Neural cell (in vitro differentiated cells): ENCODE data around the gene PTPRO.

ENCODE experiments used
- EP300 ChIP-seq: fragments of 450-650 bp; conservative IDR thresholded peaks from 2 replicates; pipeline ENCODE4 v1.6.1; 2014; ENCODE audit warnings: antibody characterized with exemption, mild to moderate bottlenecking, moderate library complexity; ENCODE audit not compliant: poor library complexity, severe bottlenecking
- EZH2 ChIP-seq: fragments of 200-600, 300-800 bp; shearing (Covaris generic), sonication (generic); IDR thresholded peaks from 2 replicates; pipeline ENCODE4 v1.6.1; 2014; ENCODE audit warnings: antibody characterized with exemption, low read length, borderline replicate concordance, mild to moderate bottlenecking; ENCODE audit not compliant: insufficient read depth, poor library complexity, severe bottlenecking
- MXI1 ChIP-seq: fragments of 450-650 bp; conservative IDR thresholded peaks from 2 replicates; pipeline ENCODE4 v1.6.1; 2014; ENCODE audit warnings: antibody characterized with exemption, mild to moderate bottlenecking; ENCODE audit not compliant: poor library complexity, severe bottlenecking
- POLR2AphosphoS5 ChIP-seq: IDR thresholded peaks from 2 replicates; pipeline ENCODE4 v1.6.1; 2012
- TAF1 ChIP-seq: IDR thresholded peaks from 2 replicates; pipeline ENCODE4 v1.6.1; 2012; ENCODE audit warnings: low read depth
- TF ChIP-seq, protein P1 (sequence below): fragments of 450-650 bp; IDR thresholded peaks from 2 replicates; pipeline ENCODE4 v1.5.1; 2014; ENCODE audit warnings: antibody characterized with exemption, mild to moderate bottlenecking, moderate library complexity; ENCODE audit not compliant: poor library complexity, severe bottlenecking
- TF ChIP-seq, protein P2 (sequence below): IDR thresholded peaks from 2 replicates; pipeline ENCODE4 v1.6.1; 2012; ENCODE audit warnings: borderline replicate concordance

DNA sequence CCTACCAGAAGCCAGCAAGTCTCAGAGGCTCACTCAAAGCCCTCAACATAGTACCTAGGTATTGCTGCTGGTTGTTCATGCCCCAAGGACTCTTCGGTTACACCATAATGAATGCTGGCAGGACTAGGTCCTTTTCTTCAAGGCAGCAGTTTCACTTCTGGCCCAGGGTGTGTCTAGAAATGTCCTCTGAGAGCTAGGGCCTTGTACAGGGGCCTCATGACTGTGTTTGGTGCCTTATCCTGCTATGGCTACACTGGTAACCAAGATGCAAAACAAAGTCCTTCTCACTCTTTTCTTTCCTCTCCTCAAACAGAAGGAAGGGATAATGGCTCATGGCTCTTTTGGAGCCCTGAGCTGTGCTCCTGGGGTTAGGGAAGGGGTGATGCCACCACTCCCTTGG is 15.2 kb upstream of the PTPRO start:
- TF ChIP-seq POLR2AphosphoS5, result no peak
- TF ChIP-seq, protein P1, sequence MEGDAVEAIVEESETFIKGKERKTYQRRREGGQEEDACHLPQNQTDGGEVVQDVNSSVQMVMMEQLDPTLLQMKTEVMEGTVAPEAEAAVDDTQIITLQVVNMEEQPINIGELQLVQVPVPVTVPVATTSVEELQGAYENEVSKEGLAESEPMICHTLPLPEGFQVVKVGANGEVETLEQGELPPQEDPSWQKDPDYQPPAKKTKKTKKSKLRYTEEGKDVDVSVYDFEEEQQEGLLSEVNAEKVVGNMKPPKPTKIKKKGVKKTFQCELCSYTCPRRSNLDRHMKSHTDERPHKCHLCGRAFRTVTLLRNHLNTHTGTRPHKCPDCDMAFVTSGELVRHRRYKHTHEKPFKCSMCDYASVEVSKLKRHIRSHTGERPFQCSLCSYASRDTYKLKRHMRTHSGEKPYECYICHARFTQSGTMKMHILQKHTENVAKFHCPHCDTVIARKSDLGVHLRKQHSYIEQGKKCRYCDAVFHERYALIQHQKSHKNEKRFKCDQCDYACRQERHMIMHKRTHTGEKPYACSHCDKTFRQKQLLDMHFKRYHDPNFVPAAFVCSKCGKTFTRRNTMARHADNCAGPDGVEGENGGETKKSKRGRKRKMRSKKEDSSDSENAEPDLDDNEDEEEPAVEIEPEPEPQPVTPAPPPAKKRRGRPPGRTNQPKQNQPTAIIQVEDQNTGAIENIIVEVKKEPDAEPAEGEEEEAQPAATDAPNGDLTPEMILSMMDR, result no peak
- no peak for TF ChIP-seq EZH2
- TF ChIP-seq EP300, result no peak
- TF ChIP-seq TAF1, result no peak
- TF ChIP-seq, protein P2, sequence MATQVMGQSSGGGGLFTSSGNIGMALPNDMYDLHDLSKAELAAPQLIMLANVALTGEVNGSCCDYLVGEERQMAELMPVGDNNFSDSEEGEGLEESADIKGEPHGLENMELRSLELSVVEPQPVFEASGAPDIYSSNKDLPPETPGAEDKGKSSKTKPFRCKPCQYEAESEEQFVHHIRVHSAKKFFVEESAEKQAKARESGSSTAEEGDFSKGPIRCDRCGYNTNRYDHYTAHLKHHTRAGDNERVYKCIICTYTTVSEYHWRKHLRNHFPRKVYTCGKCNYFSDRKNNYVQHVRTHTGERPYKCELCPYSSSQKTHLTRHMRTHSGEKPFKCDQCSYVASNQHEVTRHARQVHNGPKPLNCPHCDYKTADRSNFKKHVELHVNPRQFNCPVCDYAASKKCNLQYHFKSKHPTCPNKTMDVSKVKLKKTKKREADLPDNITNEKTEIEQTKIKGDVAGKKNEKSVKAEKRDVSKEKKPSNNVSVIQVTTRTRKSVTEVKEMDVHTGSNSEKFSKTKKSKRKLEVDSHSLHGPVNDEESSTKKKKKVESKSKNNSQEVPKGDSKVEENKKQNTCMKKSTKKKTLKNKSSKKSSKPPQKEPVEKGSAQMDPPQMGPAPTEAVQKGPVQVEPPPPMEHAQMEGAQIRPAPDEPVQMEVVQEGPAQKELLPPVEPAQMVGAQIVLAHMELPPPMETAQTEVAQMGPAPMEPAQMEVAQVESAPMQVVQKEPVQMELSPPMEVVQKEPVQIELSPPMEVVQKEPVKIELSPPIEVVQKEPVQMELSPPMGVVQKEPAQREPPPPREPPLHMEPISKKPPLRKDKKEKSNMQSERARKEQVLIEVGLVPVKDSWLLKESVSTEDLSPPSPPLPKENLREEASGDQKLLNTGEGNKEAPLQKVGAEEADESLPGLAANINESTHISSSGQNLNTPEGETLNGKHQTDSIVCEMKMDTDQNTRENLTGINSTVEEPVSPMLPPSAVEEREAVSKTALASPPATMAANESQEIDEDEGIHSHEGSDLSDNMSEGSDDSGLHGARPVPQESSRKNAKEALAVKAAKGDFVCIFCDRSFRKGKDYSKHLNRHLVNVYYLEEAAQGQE, result no peak
- TF ChIP-seq MXI1, result no peak
